ENCODE data around the gene LMO4. TPM values are rescaled to one million over a fixed set of nuclear protein-coding genes. Genes with fewer than 3 reads are reported as not detected.

Gene LMO4
- total RNA-seq, 1 experiment from 2014 or later, result 88.9 TPM

DNA sequence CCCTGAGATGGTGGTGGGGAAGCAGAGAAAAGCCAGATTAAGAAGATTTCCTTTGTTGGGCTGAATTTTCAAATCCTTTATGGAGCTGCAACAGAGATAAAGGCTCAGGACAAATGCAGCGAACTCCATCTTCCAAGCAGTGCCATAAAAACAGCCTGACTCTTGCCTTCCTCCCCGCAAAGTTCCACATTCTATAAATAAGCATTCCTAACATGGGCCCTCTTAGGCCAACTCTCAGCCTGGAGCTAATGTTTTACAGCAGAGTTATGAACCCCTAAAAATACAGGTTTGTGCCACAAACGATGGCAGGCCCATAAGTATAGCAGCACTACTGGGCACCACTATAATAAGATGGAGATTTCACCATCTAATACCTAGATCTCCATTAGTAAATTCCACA is 27.2 kb downstream of the LMO4 start (continued):
- TF ChIP-seq, protein P1, sequence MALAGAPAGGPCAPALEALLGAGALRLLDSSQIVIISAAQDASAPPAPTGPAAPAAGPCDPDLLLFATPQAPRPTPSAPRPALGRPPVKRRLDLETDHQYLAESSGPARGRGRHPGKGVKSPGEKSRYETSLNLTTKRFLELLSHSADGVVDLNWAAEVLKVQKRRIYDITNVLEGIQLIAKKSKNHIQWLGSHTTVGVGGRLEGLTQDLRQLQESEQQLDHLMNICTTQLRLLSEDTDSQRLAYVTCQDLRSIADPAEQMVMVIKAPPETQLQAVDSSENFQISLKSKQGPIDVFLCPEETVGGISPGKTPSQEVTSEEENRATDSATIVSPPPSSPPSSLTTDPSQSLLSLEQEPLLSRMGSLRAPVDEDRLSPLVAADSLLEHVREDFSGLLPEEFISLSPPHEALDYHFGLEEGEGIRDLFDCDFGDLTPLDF (CRISPR knock-in tag; IDR thresholded peaks at IDR 0.05), result no peak
- TF ChIP-seq RELA (CRISPR knock-in tag; IDR thresholded peaks at IDR 0.05; ENCODE audit: borderline replicate concordance), result no peak
- TF ChIP-seq TP53 (CRISPR knock-in tag; IDR thresholded peaks at IDR 0.05), result no peak

DNA sequence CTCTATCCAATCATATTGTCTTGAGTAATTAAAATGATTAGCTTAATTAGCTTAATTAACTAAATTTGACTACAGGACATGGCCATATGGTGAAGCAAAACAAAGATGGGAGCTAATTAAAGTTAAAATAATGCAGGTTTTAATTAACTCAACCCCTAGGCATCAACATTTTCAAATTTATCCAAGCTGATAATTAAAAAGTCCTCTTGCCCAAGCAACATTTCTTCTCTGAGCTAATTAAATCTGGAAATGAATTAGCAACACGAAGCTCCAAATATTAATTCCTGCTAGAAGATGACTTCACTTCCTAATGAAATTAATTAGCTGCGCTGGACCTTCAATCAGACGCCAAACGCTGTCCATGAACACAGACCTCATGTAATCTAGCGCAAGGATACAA is 27.9 kb downstream of the LMO4 start:
- CTCF ChIA-PET, result no interaction called here
- Mint-ChIP-seq H3K27ac (no peak overlapping the region), H3K4me1 (peaks cover 13% of the 10 kb centered on the region), H3K27me3 (ENCODE audit: low read depth) (no peaks in the 10 kb centered on the region), H3K36me3 (no peaks in the 10 kb centered on the region), H3K4me3 (no peak overlapping the region), H3K9me3 (no peaks in the 10 kb centered on the region)
- TF ChIP-seq ATF1 (CRISPR knock-in tag; IDR thresholded peaks at IDR 0.05), result no peak
- no peak for TF ChIP-seq ZNF671 (CRISPR knock-in tag; IDR thresholded peaks at IDR 0.05)
- TF ChIP-seq, protein P2, sequence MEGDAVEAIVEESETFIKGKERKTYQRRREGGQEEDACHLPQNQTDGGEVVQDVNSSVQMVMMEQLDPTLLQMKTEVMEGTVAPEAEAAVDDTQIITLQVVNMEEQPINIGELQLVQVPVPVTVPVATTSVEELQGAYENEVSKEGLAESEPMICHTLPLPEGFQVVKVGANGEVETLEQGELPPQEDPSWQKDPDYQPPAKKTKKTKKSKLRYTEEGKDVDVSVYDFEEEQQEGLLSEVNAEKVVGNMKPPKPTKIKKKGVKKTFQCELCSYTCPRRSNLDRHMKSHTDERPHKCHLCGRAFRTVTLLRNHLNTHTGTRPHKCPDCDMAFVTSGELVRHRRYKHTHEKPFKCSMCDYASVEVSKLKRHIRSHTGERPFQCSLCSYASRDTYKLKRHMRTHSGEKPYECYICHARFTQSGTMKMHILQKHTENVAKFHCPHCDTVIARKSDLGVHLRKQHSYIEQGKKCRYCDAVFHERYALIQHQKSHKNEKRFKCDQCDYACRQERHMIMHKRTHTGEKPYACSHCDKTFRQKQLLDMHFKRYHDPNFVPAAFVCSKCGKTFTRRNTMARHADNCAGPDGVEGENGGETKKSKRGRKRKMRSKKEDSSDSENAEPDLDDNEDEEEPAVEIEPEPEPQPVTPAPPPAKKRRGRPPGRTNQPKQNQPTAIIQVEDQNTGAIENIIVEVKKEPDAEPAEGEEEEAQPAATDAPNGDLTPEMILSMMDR (IDR thresholded peaks at IDR 0.05), result no peak
- TF ChIP-seq, protein P3, sequence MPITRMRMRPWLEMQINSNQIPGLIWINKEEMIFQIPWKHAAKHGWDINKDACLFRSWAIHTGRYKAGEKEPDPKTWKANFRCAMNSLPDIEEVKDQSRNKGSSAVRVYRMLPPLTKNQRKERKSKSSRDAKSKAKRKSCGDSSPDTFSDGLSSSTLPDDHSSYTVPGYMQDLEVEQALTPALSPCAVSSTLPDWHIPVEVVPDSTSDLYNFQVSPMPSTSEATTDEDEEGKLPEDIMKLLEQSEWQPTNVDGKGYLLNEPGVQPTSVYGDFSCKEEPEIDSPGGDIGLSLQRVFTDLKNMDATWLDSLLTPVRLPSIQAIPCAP (CRISPR knock-in tag; IDR thresholded peaks at IDR 0.05), result no peak
- ATAC-seq, result no peak
- POLR2A ChIA-PET, result interaction anchor here (0.6 to 0.7 kb wide), 2 partner anchors 20 to 33 kb away, joined by 3 to 4 read pairs; no protein-coding TSS in a partner anchor
- DNase-seq (ENCODE audit: low spot score), result no peak

DNA sequence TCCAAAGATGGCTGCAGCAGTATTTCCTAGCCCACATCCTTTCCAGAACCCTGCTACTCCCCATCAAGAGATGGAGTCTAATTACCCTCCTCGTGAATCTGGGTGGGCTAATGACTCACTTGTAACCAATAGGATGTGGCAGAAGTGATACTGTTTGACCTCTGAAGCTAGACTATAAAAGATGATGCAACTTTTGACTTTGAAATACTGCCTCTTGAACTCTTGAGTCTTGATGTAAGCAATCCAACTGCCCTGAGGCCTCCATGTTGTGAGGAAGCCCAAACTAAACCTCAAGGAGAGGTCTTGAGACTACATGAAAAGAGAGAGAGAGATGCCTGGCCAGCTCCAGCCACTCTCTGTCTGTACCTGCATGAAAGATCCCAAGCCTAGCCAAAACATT is 29.5 kb downstream of the LMO4 start:
- ChIA-PET POLR2A (no interaction called here), CTCF (no interaction called here)
- no peak for ATAC-seq
- no peaks in the 10 kb centered on the region for H3K36me3 Mint-ChIP-seq
- H3K9me3 Mint-ChIP-seq, result no peaks in the 10 kb centered on the region
- H3K4me3 Mint-ChIP-seq, result no peak overlapping the region
- H3K27ac Mint-ChIP-seq, result no peak overlapping the region
- TF ChIP-seq CBFB (CRISPR knock-in tag; IDR thresholded peaks at IDR 0.05; ENCODE audit: low read depth) (no peak), SMAD4 (CRISPR knock-in tag; IDR thresholded peaks at IDR 0.05) (no peak), NFYB (CRISPR knock-in tag; conservative IDR thresholded peaks at IDR 0.05; ENCODE audit: low read depth) (no peak), NR1H2 (CRISPR knock-in tag; IDR thresholded peaks at IDR 0.05) (no peak), ATF1 (CRISPR knock-in tag; IDR thresholded peaks at IDR 0.05) (no peak)
- TF ChIP-seq, protein P4, sequence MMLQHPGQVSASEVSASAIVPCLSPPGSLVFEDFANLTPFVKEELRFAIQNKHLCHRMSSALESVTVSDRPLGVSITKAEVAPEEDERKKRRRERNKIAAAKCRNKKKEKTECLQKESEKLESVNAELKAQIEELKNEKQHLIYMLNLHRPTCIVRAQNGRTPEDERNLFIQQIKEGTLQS (CRISPR knock-in tag; conservative IDR thresholded peaks at IDR 0.05), result no peak
- TF ChIP-seq, protein P5, sequence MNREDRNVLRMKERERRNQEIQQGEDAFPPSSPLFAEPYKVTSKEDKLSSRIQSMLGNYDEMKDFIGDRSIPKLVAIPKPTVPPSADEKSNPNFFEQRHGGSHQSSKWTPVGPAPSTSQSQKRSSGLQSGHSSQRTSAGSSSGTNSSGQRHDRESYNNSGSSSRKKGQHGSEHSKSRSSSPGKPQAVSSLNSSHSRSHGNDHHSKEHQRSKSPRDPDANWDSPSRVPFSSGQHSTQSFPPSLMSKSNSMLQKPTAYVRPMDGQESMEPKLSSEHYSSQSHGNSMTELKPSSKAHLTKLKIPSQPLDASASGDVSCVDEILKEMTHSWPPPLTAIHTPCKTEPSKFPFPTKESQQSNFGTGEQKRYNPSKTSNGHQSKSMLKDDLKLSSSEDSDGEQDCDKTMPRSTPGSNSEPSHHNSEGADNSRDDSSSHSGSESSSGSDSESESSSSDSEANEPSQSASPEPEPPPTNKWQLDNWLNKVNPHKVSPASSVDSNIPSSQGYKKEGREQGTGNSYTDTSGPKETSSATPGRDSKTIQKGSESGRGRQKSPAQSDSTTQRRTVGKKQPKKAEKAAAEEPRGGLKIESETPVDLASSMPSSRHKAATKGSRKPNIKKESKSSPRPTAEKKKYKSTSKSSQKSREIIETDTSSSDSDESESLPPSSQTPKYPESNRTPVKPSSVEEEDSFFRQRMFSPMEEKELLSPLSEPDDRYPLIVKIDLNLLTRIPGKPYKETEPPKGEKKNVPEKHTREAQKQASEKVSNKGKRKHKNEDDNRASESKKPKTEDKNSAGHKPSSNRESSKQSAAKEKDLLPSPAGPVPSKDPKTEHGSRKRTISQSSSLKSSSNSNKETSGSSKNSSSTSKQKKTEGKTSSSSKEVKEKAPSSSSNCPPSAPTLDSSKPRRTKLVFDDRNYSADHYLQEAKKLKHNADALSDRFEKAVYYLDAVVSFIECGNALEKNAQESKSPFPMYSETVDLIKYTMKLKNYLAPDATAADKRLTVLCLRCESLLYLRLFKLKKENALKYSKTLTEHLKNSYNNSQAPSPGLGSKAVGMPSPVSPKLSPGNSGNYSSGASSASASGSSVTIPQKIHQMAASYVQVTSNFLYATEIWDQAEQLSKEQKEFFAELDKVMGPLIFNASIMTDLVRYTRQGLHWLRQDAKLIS (CRISPR knock-in tag; IDR thresholded peaks at IDR 0.05; ENCODE audit: borderline replicate concordance), result no peak
- DNase-seq (ENCODE audit: low spot score), result no peak
- no peaks in the 10 kb centered on the region for H3K27me3 Mint-ChIP-seq (ENCODE audit: low read depth)
- no peaks in the 10 kb centered on the region for H3K4me1 Mint-ChIP-seq

DNA sequence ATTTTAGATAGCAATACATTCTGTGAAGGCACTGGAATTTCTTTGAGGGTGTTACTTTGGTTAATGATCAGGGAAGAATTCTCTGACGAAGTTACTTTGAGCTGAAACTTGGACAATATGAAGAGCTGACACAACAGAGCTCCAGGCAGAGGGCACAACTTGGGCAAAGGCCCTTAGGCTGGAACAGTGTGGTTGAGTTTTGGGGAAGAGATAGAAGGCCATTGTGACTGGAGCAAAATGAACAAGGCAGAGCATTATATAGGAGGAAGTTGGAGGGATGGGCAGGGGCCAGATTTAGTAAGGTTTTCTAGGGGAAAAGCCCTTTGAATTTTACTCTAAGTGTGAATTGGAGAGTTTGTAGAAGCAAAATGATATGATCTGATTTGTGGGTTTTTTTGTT is 30.9 kb downstream of the LMO4 start:
- POLR2A ChIA-PET, result no interaction called here
- ATAC-seq (no peak), DNase-seq (ENCODE audit: low spot score) (no peak)
- Mint-ChIP-seq H3K36me3 (no peaks in the 10 kb centered on the region), H3K9me3 (peaks cover under 1% of the 10 kb centered on the region; the same call in 1 of the 2 replicates), H3K4me3 (no peak overlapping the region), H3K4me1 (no peaks in the 10 kb centered on the region), H3K27ac (no peak overlapping the region), H3K27me3 (ENCODE audit: low read depth) (no peaks in the 10 kb centered on the region)
- CTCF ChIA-PET, result no interaction called here
- TF ChIP-seq ESRRA (CRISPR knock-in tag; IDR thresholded peaks at IDR 0.05; ENCODE audit: borderline replicate concordance), result no peak
- TF ChIP-seq, protein P6, sequence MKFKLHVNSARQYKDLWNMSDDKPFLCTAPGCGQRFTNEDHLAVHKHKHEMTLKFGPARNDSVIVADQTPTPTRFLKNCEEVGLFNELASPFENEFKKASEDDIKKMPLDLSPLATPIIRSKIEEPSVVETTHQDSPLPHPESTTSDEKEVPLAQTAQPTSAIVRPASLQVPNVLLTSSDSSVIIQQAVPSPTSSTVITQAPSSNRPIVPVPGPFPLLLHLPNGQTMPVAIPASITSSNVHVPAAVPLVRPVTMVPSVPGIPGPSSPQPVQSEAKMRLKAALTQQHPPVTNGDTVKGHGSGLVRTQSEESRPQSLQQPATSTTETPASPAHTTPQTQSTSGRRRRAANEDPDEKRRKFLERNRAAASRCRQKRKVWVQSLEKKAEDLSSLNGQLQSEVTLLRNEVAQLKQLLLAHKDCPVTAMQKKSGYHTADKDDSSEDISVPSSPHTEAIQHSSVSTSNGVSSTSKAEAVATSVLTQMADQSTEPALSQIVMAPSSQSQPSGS (CRISPR knock-in tag; IDR thresholded peaks at IDR 0.05; ENCODE audit: borderline replicate concordance, low read depth), result no peak
- TF ChIP-seq JUN (CRISPR knock-in tag; IDR thresholded peaks at IDR 0.05), result no peak
- TF ChIP-seq ZNF219 (CRISPR knock-in tag; IDR thresholded peaks at IDR 0.05; ENCODE audit: borderline replicate concordance), result no peak
- TF ChIP-seq, protein P3 (CRISPR knock-in tag; IDR thresholded peaks at IDR 0.05), result no peak
- TF ChIP-seq, protein P7, sequence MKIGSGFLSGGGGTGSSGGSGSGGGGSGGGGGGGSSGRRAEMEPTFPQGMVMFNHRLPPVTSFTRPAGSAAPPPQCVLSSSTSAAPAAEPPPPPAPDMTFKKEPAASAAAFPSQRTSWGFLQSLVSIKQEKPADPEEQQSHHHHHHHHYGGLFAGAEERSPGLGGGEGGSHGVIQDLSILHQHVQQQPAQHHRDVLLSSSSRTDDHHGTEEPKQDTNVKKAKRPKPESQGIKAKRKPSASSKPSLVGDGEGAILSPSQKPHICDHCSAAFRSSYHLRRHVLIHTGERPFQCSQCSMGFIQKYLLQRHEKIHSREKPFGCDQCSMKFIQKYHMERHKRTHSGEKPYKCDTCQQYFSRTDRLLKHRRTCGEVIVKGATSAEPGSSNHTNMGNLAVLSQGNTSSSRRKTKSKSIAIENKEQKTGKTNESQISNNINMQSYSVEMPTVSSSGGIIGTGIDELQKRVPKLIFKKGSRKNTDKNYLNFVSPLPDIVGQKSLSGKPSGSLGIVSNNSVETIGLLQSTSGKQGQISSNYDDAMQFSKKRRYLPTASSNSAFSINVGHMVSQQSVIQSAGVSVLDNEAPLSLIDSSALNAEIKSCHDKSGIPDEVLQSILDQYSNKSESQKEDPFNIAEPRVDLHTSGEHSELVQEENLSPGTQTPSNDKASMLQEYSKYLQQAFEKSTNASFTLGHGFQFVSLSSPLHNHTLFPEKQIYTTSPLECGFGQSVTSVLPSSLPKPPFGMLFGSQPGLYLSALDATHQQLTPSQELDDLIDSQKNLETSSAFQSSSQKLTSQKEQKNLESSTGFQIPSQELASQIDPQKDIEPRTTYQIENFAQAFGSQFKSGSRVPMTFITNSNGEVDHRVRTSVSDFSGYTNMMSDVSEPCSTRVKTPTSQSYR (CRISPR knock-in tag; IDR thresholded peaks at IDR 0.05), result no peak

All from WTC11 (cell line).